ENCODE results near the gene EPB41L4A. TPM values are rescaled to one million over a fixed set of nuclear protein-coding genes. Genes with fewer than 3 reads are reported as not detected.

The EPB41L4A gene
- total RNA-seq, 4 donors from 2014 or later = 9.1 to 16.2 (median 14.1) TPM

DNA sequence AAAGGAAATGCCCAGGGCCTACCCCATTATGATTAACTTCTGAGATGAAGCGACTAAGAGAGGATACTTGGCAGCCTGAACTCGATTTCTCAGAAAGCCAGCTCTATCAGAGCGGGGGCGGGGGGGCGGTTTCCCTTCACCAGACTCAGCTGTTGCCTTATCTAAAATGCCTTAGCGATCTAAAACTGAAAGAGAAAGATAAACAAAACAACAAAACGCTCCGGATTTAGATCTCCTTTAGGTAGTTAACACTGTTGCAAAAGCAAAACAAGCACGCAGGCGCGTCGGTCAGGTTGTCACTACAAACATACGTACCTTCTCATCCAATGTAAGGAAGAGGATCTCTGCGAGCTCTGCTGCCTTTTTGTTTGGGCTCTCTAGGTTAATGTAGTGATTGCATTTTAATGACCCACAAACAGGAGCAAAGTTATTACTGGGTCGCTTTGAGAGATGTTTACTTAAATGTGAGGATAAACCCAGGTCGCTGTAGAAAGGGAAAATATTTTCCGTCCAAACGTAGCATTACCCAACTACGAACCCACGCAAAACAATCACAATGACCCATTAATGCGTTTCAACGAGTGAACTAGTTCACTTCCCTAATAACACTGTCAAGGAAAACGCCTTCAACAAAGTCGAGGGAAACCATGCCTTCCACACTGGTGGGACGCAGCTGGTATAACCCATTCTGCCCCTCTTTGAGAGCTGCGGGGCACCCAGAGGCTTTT is 982 bp downstream of the EPB41L4A start:
- TF ChIP-seq CTCF (IDR thresholded peaks at IDR 0.05) = no peak
- no peak for TF ChIP-seq POLR2A (IDR thresholded peaks at IDR 0.05)
- H3K4me3 ChIP-seq (ENCODE audit: low read depth, poor library complexity, severe bottlenecking) = peak overlapping the region; percentile 84

DNA sequence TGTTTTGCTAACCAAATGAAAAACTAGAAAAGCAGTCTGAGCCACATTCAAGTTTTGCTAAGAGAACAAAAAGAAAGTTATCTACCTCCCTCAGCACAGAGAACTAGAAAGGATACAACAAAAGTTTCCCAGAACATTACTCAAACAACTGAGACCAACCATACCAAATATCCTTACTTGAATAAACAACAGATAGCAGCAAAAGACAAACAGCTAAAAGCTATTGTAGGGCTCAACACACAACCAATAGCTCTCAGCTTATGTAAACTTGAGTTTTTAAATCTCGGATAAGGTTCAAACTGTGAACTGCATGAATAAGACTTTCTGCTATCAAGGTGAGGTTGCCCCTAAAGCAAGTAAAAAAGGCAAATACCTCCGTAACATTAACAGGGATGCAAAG is 3.5 kb downstream of the EPB41L4A start:
- no peak for DNase-seq (ENCODE audit: low spot score in 2 of 2)
- TF ChIP-seq POLR2A (IDR thresholded peaks at IDR 0.05) = no peak
- no peak for TF ChIP-seq CTCF (IDR thresholded peaks at IDR 0.05)
- intact Hi-C loops (cut with DNase I; ENCODE audit: low total_unique reads) = loop anchor here (5.0 kb wide), 1 partner anchor 733 kb away; no protein-coding TSS in a partner anchor
- WGBS, 2 donors = 88 to 99% methylated on average over 2 of the region's 2 CpGs
- no peak overlapping the region for H3K4me3 ChIP-seq (ENCODE audit: low read depth, poor library complexity, severe bottlenecking)

More for the DNA sequence above, 982 bp downstream of the EPB41L4A start:
- 0% methylated on average over 26 of the region's 26 CpGs for WGBS, 2 donors
- intact Hi-C loops (cut with DNase I; ENCODE audit: low total_unique reads) = loop anchor here (5.0 kb wide), 1 partner anchor 736 kb away; no protein-coding TSS in a partner anchor
- peak; percentile 38 to 85 for DNase-seq (ENCODE audit: low spot score in 2 of 2)

GRCh38 chr5:112413611-112414010 is 5.5 kb downstream of the EPB41L4A start:
- 84 to 88% methylated on average over 3 of the region's 3 CpGs for WGBS, 2 donors
- intact Hi-C loops (cut with DNase I; ENCODE audit: low total_unique reads) = no loop called here
- TF ChIP-seq POLR2A (IDR thresholded peaks at IDR 0.05) = no peak
- no peak for TF ChIP-seq CTCF (IDR thresholded peaks at IDR 0.05)

DNA sequence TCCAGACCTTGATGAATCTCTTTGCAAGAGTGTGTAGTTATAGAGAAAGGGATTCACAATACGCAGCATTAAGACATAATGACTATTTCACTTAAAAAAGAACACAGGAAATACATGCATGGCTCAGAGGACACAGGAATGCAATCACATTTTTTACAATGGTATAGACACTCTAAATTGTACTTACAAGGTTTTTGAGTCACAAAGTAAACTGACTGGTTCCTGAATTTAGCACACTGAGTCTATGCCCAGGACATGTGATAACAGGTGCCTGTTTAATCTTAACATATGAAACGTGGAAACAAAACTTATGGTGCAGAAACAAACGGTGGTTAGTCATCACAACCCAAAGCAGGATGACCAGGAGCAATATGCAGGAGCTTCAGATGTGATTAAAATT is 6.7 kb downstream of the EPB41L4A start:
- 40 to 49% methylated on average over 3 of the region's 3 CpGs for WGBS, 2 donors
- intact Hi-C loops (cut with DNase I; ENCODE audit: low total_unique reads) = no loop called here
- DNase-seq (ENCODE audit: low spot score in 2 of 2) = no peak
- H3K4me3 ChIP-seq (ENCODE audit: low read depth, poor library complexity, severe bottlenecking) = no peak overlapping the region
- TF ChIP-seq POLR2A (IDR thresholded peaks at IDR 0.05) (no peak), CTCF (IDR thresholded peaks at IDR 0.05) (no peak)

More at GRCh38 chr5:112413611-112414010, 5.5 kb downstream of the EPB41L4A start:
- DNase-seq (ENCODE audit: low spot score in 2 of 2) = no peak
- no peak overlapping the region for H3K4me3 ChIP-seq (ENCODE audit: low read depth, poor library complexity, severe bottlenecking)

DNA sequence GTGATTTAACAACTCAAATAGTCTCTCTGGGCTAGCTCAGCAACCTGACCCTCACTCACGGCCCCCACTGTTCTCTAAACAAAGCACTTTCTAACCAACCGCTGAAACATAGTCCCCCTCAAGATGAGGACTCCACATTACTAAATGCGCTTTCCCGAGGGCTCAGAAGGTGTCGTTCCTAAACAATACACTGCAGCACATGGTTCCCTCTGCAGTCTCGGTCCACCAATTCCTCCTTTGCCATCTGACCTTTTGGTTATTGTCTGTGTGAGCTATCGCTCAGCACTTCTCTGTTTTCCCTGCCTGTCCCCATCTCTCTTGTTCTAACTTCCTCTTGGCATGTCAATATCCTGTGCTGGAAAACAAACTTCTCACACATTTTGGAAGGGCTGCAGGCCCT is 7.2 kb downstream of the EPB41L4A start:
- intact Hi-C loops (cut with DNase I; ENCODE audit: low total_unique reads) = no loop called here
- no peak for DNase-seq (ENCODE audit: low spot score in 2 of 2)
- 78 to 80% methylated on average over 7 of the region's 7 CpGs for WGBS, 2 donors
- no peak overlapping the region for H3K4me3 ChIP-seq (ENCODE audit: low read depth, poor library complexity, severe bottlenecking)
- TF ChIP-seq CTCF (IDR thresholded peaks at IDR 0.05) (no peak), POLR2A (IDR thresholded peaks at IDR 0.05) (no peak)

Data from lower leg skin (tissue), 4 donors.